HepG2 (cell line): Measurements from ENCODE around the gene SLC22A23. TPM values are rescaled to one million over a fixed set of nuclear protein-coding genes. Genes with fewer than 3 reads are reported as not detected.

ENCODE experiments used
- ATAC-seq: fragments of 200-7000 bp; cut with Tn5 transposase; 3 replicates; pipeline ENCODE4 v1.9.1; 2020; ENCODE audit warnings: mild to moderate bottlenecking, moderate library complexity
- BruUV-seq: library from RNA; stranded (reverse); fragments of 400-500 nt; replicated peaks from 2 replicates; lab custom pipeline; 2021; lab: Mats Ljungman, UMichigan
- CTCF ChIA-PET: fragments of 300-600 bp; formaldehyde crosslinking; extraction: SDS; loops from one replicate; lab custom pipeline; 2021; ENCODE audit warnings: low total read pairs, inconsistent platforms, low intra/inter-chr PET ratio; lab: Yijun Ruan, JAX
- POLR2A ChIA-PET: fragments of 350-600 bp; sonication (Branson Sonifier 250); formaldehyde crosslinking; loops from one replicate; lab custom pipeline; 2020; ENCODE audit warnings: antibody characterized with exemption, inconsistent platforms; lab: Yijun Ruan, JAX
- DNase-seq: peaks from one replicate; pipeline ENCODE4 v3.0.0-alpha.2; 2015; ENCODE audit warnings: low spot score
- FAIRE-seq: peaks from 3 replicates; lab custom pipeline; 2011; peaks lifted over from hg19 to GRCh38; lab: Jason Lieb, UNC
- H2AFZ ChIP-seq: one replicate; pipeline ENCODE4 v1.6.1; 2011; ENCODE audit warnings: low read length, inconsistent platforms
- H3K27ac ChIP-seq: fragments of 300-600 bp; 3 replicates; pipeline ENCODE4 v1.8.0; 2011; ENCODE audit warnings: mixed run types, mild to moderate bottlenecking, mixed read lengths, low read length, inconsistent platforms; ENCODE audit not compliant: insufficient read depth; ENCODE audit errors: extremely low read length
- H3K27me3 ChIP-seq, 2 experiments: fragments of 200-600 bp in 1 of 2; 2 replicates in 1 of 2; 3 replicates in 1 of 2; pipeline versions ENCODE4 v1.6.0 to v1.8.0; 2011; ENCODE audit warnings: low read length in 2 of 2, mild to moderate bottlenecking in 2 of 2, moderate library complexity in 2 of 2, inconsistent platforms in 1 of 2; ENCODE audit not compliant: insufficient read depth in 2 of 2, control insufficient read depth in 1 of 2
- H3K36me3 ChIP-seq, 2 experiments: fragments of 200-600 bp in 1 of 2; replicated peaks in 1 of 2; 2 replicates in 1 of 2; 3 replicates in 1 of 2; pipeline versions ENCODE4 v1.5.1 to v1.8.0; 2011; ENCODE audit warnings: low read length in 2 of 2, inconsistent platforms in 1 of 2; ENCODE audit not compliant: insufficient read depth in 2 of 2, control insufficient read depth in 1 of 2
- H3K4me1 ChIP-seq: 2 replicates; pipeline ENCODE4 v1.5.1; 2012; ENCODE audit warnings: low read length, inconsistent platforms; ENCODE audit not compliant: insufficient read depth
- H3K4me2 ChIP-seq: 2 replicates; pipeline ENCODE4 v1.6.0; 2011; ENCODE audit warnings: low read depth, low read length, inconsistent platforms
- H3K4me3 ChIP-seq, 3 experiments: fragments of 200-600 bp in 1 of 3; sonication (generic), shearing (Covaris generic) in 1 of 3; replicated peaks in 1 of 3; 2 replicates each; pipeline ENCODE4 v1.5.1; 2011 to 2016; ENCODE audit warnings: low read length in 3 of 3, inconsistent platforms in 2 of 3, low read depth in 2 of 3, mild to moderate bottlenecking in 2 of 3, control low read depth in 1 of 3, mixed read lengths in 1 of 3; ENCODE audit not compliant: insufficient read depth in 1 of 3
- H3K79me2 ChIP-seq: one replicate; pipeline ENCODE4 v1.6.1; 2011; ENCODE audit warnings: low read length, inconsistent platforms; ENCODE audit not compliant: insufficient read depth
- H3K9ac ChIP-seq: 2 replicates; pipeline ENCODE4 v1.6.0; 2011; ENCODE audit warnings: mild to moderate bottlenecking, low read depth, low read length, inconsistent platforms; ENCODE audit not compliant: insufficient read depth
- H3K9me3 ChIP-seq: 2 replicates; pipeline ENCODE4 v1.5.1; 2012; ENCODE audit warnings: mild to moderate bottlenecking, low read length
- H4K20me1 ChIP-seq: 2 replicates; pipeline ENCODE4 v1.6.0; 2011; ENCODE audit warnings: inconsistent platforms, mild to moderate bottlenecking, low read length, moderate library complexity; ENCODE audit not compliant: insufficient read depth
- ARID5B ChIP-seq: IDR thresholded peaks from 2 replicates; pipeline ENCODE4 v1.4.0; 2020; ENCODE audit warnings: mild to moderate bottlenecking, missing genetic modification reagents
- HOMEZ ChIP-seq: IDR thresholded peaks from 2 replicates; pipeline ENCODE4 v1.6.1; 2016; ENCODE audit warnings: low read depth
- IRF2 ChIP-seq: IDR thresholded peaks from 2 replicates; pipeline ENCODE4 v1.6.1; 2018; ENCODE audit warnings: missing genetic modification reagents, missing compliant biosample characterization
- ONECUT2 ChIP-seq: sonication (generic); formaldehyde crosslinking; IDR thresholded peaks from 2 replicates; pipeline ENCODE4 v1.4.0; 2020; ENCODE audit warnings: missing genetic modification reagents
- RFXAP ChIP-seq: sonication (generic); formaldehyde crosslinking; IDR thresholded peaks from 2 replicates; pipeline ENCODE4 v1.4.0; 2020; ENCODE audit warnings: missing genetic modification reagents, borderline replicate concordance
- TBL1XR1 ChIP-seq: fragments of 150-350 bp; IDR thresholded peaks from 2 replicates; pipeline ENCODE4 v1.6.1; 2014; ENCODE audit warnings: borderline replicate concordance, low read length; ENCODE audit not compliant: partially characterized antibody
- TEAD2 ChIP-seq: sonication (generic); formaldehyde crosslinking; IDR thresholded peaks from 2 replicates; pipeline ENCODE4 v1.9.0; 2021; ENCODE audit warnings: missing genetic modification reagents
- ZBTB42 ChIP-seq: sonication (generic); formaldehyde crosslinking; IDR thresholded peaks from 2 replicates; pipeline ENCODE4 v1.5.0; 2020; ENCODE audit warnings: mild to moderate bottlenecking, missing genetic modification reagents
- ZFP41 ChIP-seq: sonication (generic); formaldehyde crosslinking; IDR thresholded peaks from 2 replicates; pipeline ENCODE4 v1.4.0; 2020; ENCODE audit warnings: mild to moderate bottlenecking, missing genetic modification reagents, borderline replicate concordance
- ZKSCAN5 ChIP-seq: sonication (generic); formaldehyde crosslinking; IDR thresholded peaks from 2 replicates; pipeline ENCODE4 v1.5.1; 2020; ENCODE audit warnings: mild to moderate bottlenecking, missing genetic modification reagents
- ZNF557 ChIP-seq: sonication (generic); formaldehyde crosslinking; IDR thresholded peaks from 2 replicates; pipeline ENCODE4 v1.4.0; 2020; ENCODE audit warnings: missing genetic modification reagents
- ZNF687 ChIP-seq: sonication (generic); formaldehyde crosslinking; IDR thresholded peaks from 2 replicates; pipeline ENCODE4 v1.5.1; 2020; ENCODE audit warnings: mild to moderate bottlenecking, missing genetic modification reagents, moderate library complexity
- WGBS: methylation state at CpG from one replicate; pipeline ENCODE4 v1.1.6; 2017; ENCODE audit warnings: low lambda C conversion rate; 5-methylcytosine and 5-hydroxymethylcytosine counted together
- in situ Hi-C: cut with HindIII; loops from 2 replicates; pipeline ENCODE4 v1.10.0; 2017; ENCODE audit warnings: low pct_unique_long_range_greater_than_20kb; ENCODE audit not compliant: extremely low pct_ligation_motif_present
- intact Hi-C: fragments of 100-400 bp; cut with micrococcal nuclease; formaldehyde crosslinking; loops from one replicate; pipeline ENCODE4 v1.10.0; 2022; ENCODE audit not compliant: unreplicated experiment
- polyA plus RNA-seq, 8 experiments: library from polyadenylated mRNA; depleted of rRNA in 3 of 8; stranded (reverse) in 7 of 8; unstranded in 1 of 8; fragments of >200 nt; fragmentation: Illumina TruSeq in 4 of 8; extraction: Trizol in 4 of 8; gene quantifications; 2 replicates each; pipeline versions ENCODE4 v1.2.1 to v1.2.3, GENCODE V29; 2011 to 2016; ENCODE audit warnings: low read depth in 4 of 8, missing spikeins in 1 of 8, mixed read lengths in 1 of 8; ENCODE audit not compliant: insufficient read depth in 1 of 8
- total RNA-seq, 5 experiments: library from RNA; depleted of rRNA; stranded (reverse); fragments of >200 nt; fragmentation: Illumina TruSeq; extraction: Trizol; gene quantifications; 2 replicates each; pipeline ENCODE4 v1.2.3, GENCODE V29; 2016; ENCODE audit warnings: low read depth in 1 of 5
- TF ChIP-seq, protein P1 (sequence below): sonication (generic); formaldehyde crosslinking; IDR thresholded peaks from 2 replicates; pipeline ENCODE4 v1.4.0; 2020; ENCODE audit warnings: missing genetic modification reagents

SLC22A23 gene
- total and polyA plus RNA-seq, 2 of the 13 experiments (the other 11 are each of a cell fraction or from before 2014, with no cell fraction given), result 11.8 to 17.5 TPM

GRCh38 chr6:3226481-3227362 lies 230.1 kb downstream of the SLC22A23 start:
- H3K27ac ChIP-seq, result no peak overlapping the region
- POLR2A ChIA-PET, result interaction anchor here (1.0 to 1.3 kb wide), 2 partner anchors 21 to 25 kb away, joined by 3 to 5 read pairs; no protein-coding TSS in a partner anchor
- no peaks in the 10 kb centered on the region for H3K79me2 ChIP-seq
- no peak for FAIRE-seq
- peaks cover 25 to 59% of the 10 kb centered on the region in 2 experiments for H3K27me3 ChIP-seq
- no peaks in the 10 kb centered on the region for H3K9me3 ChIP-seq
- H3K4me3 ChIP-seq, result peak overlapping the region; percentile 40 to 79 (median 60); a peak in 4 of 6 replicates
- BruUV-seq, result TSS peak; percentile 65
- no peak overlapping the region for H2AFZ ChIP-seq
- no peak for DNase-seq
- CTCF ChIA-PET, result no interaction called here
- peaks cover 6% of the 10 kb centered on the region; the same call in 1 of the 2 replicates for H4K20me1 ChIP-seq
- in situ Hi-C loops (no loop called here), intact Hi-C loops (no loop called here)
- peak overlapping the region; percentile 62; the same call in 1 of the 2 replicates for H3K9ac ChIP-seq
- 15% methylated on average over 51 of the region's 54 CpGs for WGBS
- H3K4me1 ChIP-seq, result peaks cover 46% of the 10 kb centered on the region
- H3K36me3 ChIP-seq, result no peaks in the 10 kb centered on the region
- ATAC-seq, result peak; percentile 3
- peak overlapping the region; percentile 87 for H3K4me2 ChIP-seq
- TF ChIP-seq IRF2 (CRISPR knock-in tag) (no peak), TBL1XR1 (no peak), ZBTB42 (CRISPR knock-in tag) (no peak), TEAD2 (CRISPR knock-in tag) (no peak), ARID5B (CRISPR knock-in tag) (no peak), RFXAP (CRISPR knock-in tag) (no peak), ZFP41 (CRISPR knock-in tag) (no peak), ONECUT2 (no peak), HOMEZ (CRISPR knock-in tag) (no peak), ZKSCAN5 (CRISPR knock-in tag) (0 out of 2 replicates have a peak, but pooled peaks have one; percentile 43), ZNF557 (CRISPR knock-in tag) (no peak), ZNF687 (CRISPR knock-in tag) (peak; percentile 71)
- TF ChIP-seq, protein P1, sequence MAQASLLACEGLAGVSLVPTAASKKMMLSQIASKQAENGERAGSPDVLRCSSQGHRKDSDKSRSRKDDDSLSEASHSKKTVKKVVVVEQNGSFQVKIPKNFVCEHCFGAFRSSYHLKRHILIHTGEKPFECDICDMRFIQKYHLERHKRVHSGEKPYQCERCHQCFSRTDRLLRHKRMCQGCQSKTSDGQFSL (CRISPR knock-in tag), result no peak
